DND-41 (cell line): Measurements from ENCODE around the gene CSNK1G3.

Experiments
- EZH2 ChIP-seq: IDR thresholded peaks from 3 replicates; pipeline ENCODE4 v1.6.1; 2012; ENCODE audit warnings: borderline replicate concordance, low read depth, mild to moderate bottlenecking, moderate library complexity, low read length, inconsistent platforms; ENCODE audit not compliant: severe bottlenecking
- TF ChIP-seq, protein P1 (sequence below): IDR thresholded peaks from 2 replicates; pipeline ENCODE4 v1.5.1; 2012; ENCODE audit warnings: borderline replicate concordance, low read length, moderate library complexity, mild to moderate bottlenecking; ENCODE audit not compliant: poor library complexity, severe bottlenecking; ENCODE audit errors: extremely low read depth

- TF ChIP-seq, protein P1, sequence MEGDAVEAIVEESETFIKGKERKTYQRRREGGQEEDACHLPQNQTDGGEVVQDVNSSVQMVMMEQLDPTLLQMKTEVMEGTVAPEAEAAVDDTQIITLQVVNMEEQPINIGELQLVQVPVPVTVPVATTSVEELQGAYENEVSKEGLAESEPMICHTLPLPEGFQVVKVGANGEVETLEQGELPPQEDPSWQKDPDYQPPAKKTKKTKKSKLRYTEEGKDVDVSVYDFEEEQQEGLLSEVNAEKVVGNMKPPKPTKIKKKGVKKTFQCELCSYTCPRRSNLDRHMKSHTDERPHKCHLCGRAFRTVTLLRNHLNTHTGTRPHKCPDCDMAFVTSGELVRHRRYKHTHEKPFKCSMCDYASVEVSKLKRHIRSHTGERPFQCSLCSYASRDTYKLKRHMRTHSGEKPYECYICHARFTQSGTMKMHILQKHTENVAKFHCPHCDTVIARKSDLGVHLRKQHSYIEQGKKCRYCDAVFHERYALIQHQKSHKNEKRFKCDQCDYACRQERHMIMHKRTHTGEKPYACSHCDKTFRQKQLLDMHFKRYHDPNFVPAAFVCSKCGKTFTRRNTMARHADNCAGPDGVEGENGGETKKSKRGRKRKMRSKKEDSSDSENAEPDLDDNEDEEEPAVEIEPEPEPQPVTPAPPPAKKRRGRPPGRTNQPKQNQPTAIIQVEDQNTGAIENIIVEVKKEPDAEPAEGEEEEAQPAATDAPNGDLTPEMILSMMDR: no peak
- no peak for TF ChIP-seq EZH2
Observed at GRCh38 chr5:123594434-123594833, 82.5 kb downstream of the CSNK1G3 start.
